H9 (cell line): ENCODE data around the gene TMEM171. TPM values are rescaled to one million over a fixed set of nuclear protein-coding genes. Genes with fewer than 3 reads are reported as not detected.

Experiments
- DNase-seq: peaks from one replicate; pipeline ENCODE4 v3.0.0-alpha.2; 2017
- H2AFZ ChIP-seq: one replicate; pipeline ENCODE4 v1.6.1; 2013; ENCODE audit warnings: mild to moderate bottlenecking, low read length, control low read depth, moderate library complexity
- H2AK5ac ChIP-seq: 2 replicates; pipeline ENCODE4 v1.6.1; 2013; ENCODE audit warnings: low read length, control low read depth, mixed read lengths; ENCODE audit not compliant: insufficient read length
- H2BK120ac ChIP-seq: one replicate; pipeline ENCODE4 v1.6.1; 2013; ENCODE audit warnings: low read depth, mild to moderate bottlenecking, low read length, control low read depth, inconsistent platforms; ENCODE audit not compliant: poor library complexity, severe bottlenecking
- H2BK12ac ChIP-seq: 2 replicates; pipeline ENCODE4 v1.6.1; 2013; ENCODE audit warnings: low read length, control low read depth, mixed read lengths, low read depth; ENCODE audit not compliant: insufficient read length
- H2BK15ac ChIP-seq: 2 replicates; pipeline ENCODE4 v1.6.1; 2013; ENCODE audit warnings: low read depth, low read length, control low read depth
- H2BK20ac ChIP-seq: one replicate; pipeline ENCODE4 v1.6.1; 2013; ENCODE audit warnings: low read depth, mild to moderate bottlenecking, low read length, control low read depth, inconsistent platforms; ENCODE audit not compliant: poor library complexity, severe bottlenecking
- H2BK5ac ChIP-seq: 2 replicates; pipeline ENCODE4 v1.6.1; 2013; ENCODE audit warnings: low read length, control low read depth, mixed read lengths; ENCODE audit not compliant: insufficient read length
- H3K14ac ChIP-seq: 2 replicates; pipeline ENCODE4 v1.6.1; 2013; ENCODE audit warnings: low read length, control low read depth; ENCODE audit not compliant: insufficient read depth
- H3K18ac ChIP-seq: 2 replicates; pipeline ENCODE4 v1.6.1; 2013; ENCODE audit warnings: low read depth, mild to moderate bottlenecking, mixed read lengths, low read length, control low read depth; ENCODE audit not compliant: insufficient read length
- H3K23ac ChIP-seq: 2 replicates; pipeline ENCODE4 v1.6.1; 2013; ENCODE audit warnings: low read length, control low read depth, mixed read lengths, low read depth; ENCODE audit not compliant: insufficient read length
- H3K23me2 ChIP-seq: 2 replicates; pipeline ENCODE4 v1.6.1; 2013; ENCODE audit warnings: low read depth, mild to moderate bottlenecking, mixed read lengths, low read length, control low read depth; ENCODE audit not compliant: insufficient read length, poor library complexity, severe bottlenecking
- H3K27ac ChIP-seq: 2 replicates; pipeline ENCODE4 v1.5.1; 2013; ENCODE audit warnings: low read length, control low read depth, mixed read lengths, low read depth; ENCODE audit not compliant: insufficient read length
- H3K27me3 ChIP-seq: 2 replicates; pipeline ENCODE4 v1.6.1; 2013; ENCODE audit warnings: low read length, control low read depth, inconsistent platforms; ENCODE audit not compliant: insufficient read depth
- H3K4ac ChIP-seq: 2 replicates; pipeline ENCODE4 v1.6.1; 2013; ENCODE audit warnings: low read depth, mild to moderate bottlenecking, control low read depth, inconsistent platforms, low read length, moderate library complexity
- H3K4me1 ChIP-seq: 2 replicates; pipeline ENCODE4 v1.6.1; 2013; ENCODE audit warnings: low read length, control low read depth, inconsistent platforms; ENCODE audit not compliant: insufficient read depth
- H3K4me2 ChIP-seq: 2 replicates; pipeline ENCODE4 v1.6.1; 2013; ENCODE audit warnings: low read length, control low read depth, mixed read lengths; ENCODE audit not compliant: insufficient read length, insufficient read depth
- H3K56ac ChIP-seq: 2 replicates; pipeline ENCODE4 v1.6.1; 2013; ENCODE audit warnings: low read depth, mild to moderate bottlenecking, mixed read lengths, low read length, control low read depth; ENCODE audit not compliant: insufficient read length
- H3K79me1 ChIP-seq: 2 replicates; pipeline ENCODE4 v1.6.1; 2013; ENCODE audit warnings: low read depth, mild to moderate bottlenecking, moderate library complexity, low read length, control low read depth, inconsistent platforms; ENCODE audit not compliant: insufficient read depth, poor library complexity, severe bottlenecking
- H3K79me2 ChIP-seq: 2 replicates; pipeline ENCODE4 v1.6.1; 2013; ENCODE audit warnings: low read length, control low read depth, inconsistent platforms; ENCODE audit not compliant: insufficient read depth
- H3K9ac ChIP-seq: 2 replicates; pipeline ENCODE4 v1.6.1; 2013; ENCODE audit warnings: low read length, control low read depth, mixed read lengths; ENCODE audit not compliant: insufficient read length; ENCODE audit errors: extremely low read depth
- H3K9me3 ChIP-seq: one replicate; pipeline ENCODE4 v1.6.1; 2013; ENCODE audit warnings: low read depth, low read length, inconsistent platforms; ENCODE audit not compliant: control insufficient read depth
- H3T11ph ChIP-seq: one replicate; pipeline ENCODE4 v1.6.1; 2013; ENCODE audit warnings: mild to moderate bottlenecking, low read length, control low read depth, inconsistent platforms
- H4K20me1 ChIP-seq: one replicate; pipeline ENCODE4 v1.6.1; 2013; ENCODE audit not compliant: control insufficient read depth, insufficient read length, insufficient read depth
- H4K5ac ChIP-seq: 2 replicates; pipeline ENCODE4 v1.6.1; 2013; ENCODE audit warnings: low read depth, mild to moderate bottlenecking, mixed read lengths, low read length, control low read depth; ENCODE audit not compliant: insufficient read length
- H4K8ac ChIP-seq: replicated peaks from 2 replicates; pipeline ENCODE4 v1.6.1; 2013; ENCODE audit warnings: low read length, control low read depth, mixed read lengths, low read depth; ENCODE audit not compliant: insufficient read length
- H4K91ac ChIP-seq: 2 replicates; pipeline ENCODE4 v1.6.1; 2013; ENCODE audit warnings: low read depth, mild to moderate bottlenecking, moderate library complexity, mixed read lengths, low read length, control low read depth; ENCODE audit not compliant: insufficient read length
- H3K27ac Mint-ChIP-seq, 3 experiments: 2 replicates in 2 of 3; 3 replicates in 1 of 3; pipeline ENCODE4 v1.8.0; 2020 to 2021; ENCODE audit warnings: mixed read lengths in 3 of 3, mild to moderate bottlenecking in 1 of 3, moderate library complexity in 1 of 3
- H3K27me3 Mint-ChIP-seq: 2 replicates; pipeline ENCODE4 v1.8.0; 2021; ENCODE audit warnings: low read depth, mild to moderate bottlenecking, moderate library complexity, mixed read lengths
- H3K36me3 Mint-ChIP-seq, 3 experiments: 2 replicates in 2 of 3; 3 replicates in 1 of 3; pipeline ENCODE4 v1.8.0; 2020 to 2021; ENCODE audit warnings: low read depth in 3 of 3, mixed read lengths in 3 of 3; ENCODE audit not compliant: insufficient read depth in 1 of 3
- H3K4me1 Mint-ChIP-seq, 2 experiments: 2 replicates each; pipeline ENCODE4 v1.8.0; 2020; ENCODE audit warnings: mixed read lengths in 2 of 2
- H3K4me3 Mint-ChIP-seq, 2 experiments: 2 replicates in 1 of 2; 3 replicates in 1 of 2; pipeline ENCODE4 v1.8.0; 2020 to 2021; ENCODE audit warnings: mild to moderate bottlenecking in 2 of 2, mixed read lengths in 2 of 2, moderate library complexity in 1 of 2
- H3K9me3 Mint-ChIP-seq, 2 experiments: 2 replicates in 1 of 2; 3 replicates in 1 of 2; pipeline ENCODE4 v1.8.0; 2020; ENCODE audit warnings: mild to moderate bottlenecking in 2 of 2, mixed read lengths in 2 of 2, moderate library complexity in 1 of 2
- WGBS: extraction: QIAGEN DNeasy Blood & Tissue Kit; methylation state at CpG from one replicate; pipeline ENCODE4 v1.1.7; 2013; ENCODE audit warnings: missing lambda C conversion rate, low lambda C conversion rate, mixed read lengths; ENCODE audit not compliant: insufficient read length; ENCODE audit errors: extremely low coverage; 5-methylcytosine and 5-hydroxymethylcytosine counted together
- total RNA-seq: library from RNA; stranded (reverse); gene quantifications from 2 replicates; pipeline ENCODE4 v1.2.1, GENCODE V29; 2021
- TF ChIP-seq, protein P1 (sequence below): fragments of 200-600 bp; sonication (generic); conservative IDR thresholded peaks from 3 replicates; pipeline ENCODE4 v1.8.0; 2021; ENCODE audit warnings: antibody characterized with exemption, mild to moderate bottlenecking

The TMEM171 gene
- total RNA-seq, 1 experiment from 2014 or later, result 0.42 TPM

GRCh38 chr5:73157414-73158303, 37.3 kb downstream of the TMEM171 start:
- H2BK12ac ChIP-seq, result no peak overlapping the region
- no peaks in the 10 kb centered on the region for H3K79me1 ChIP-seq
- TF ChIP-seq, protein P1, sequence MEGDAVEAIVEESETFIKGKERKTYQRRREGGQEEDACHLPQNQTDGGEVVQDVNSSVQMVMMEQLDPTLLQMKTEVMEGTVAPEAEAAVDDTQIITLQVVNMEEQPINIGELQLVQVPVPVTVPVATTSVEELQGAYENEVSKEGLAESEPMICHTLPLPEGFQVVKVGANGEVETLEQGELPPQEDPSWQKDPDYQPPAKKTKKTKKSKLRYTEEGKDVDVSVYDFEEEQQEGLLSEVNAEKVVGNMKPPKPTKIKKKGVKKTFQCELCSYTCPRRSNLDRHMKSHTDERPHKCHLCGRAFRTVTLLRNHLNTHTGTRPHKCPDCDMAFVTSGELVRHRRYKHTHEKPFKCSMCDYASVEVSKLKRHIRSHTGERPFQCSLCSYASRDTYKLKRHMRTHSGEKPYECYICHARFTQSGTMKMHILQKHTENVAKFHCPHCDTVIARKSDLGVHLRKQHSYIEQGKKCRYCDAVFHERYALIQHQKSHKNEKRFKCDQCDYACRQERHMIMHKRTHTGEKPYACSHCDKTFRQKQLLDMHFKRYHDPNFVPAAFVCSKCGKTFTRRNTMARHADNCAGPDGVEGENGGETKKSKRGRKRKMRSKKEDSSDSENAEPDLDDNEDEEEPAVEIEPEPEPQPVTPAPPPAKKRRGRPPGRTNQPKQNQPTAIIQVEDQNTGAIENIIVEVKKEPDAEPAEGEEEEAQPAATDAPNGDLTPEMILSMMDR, result no peak
- no peak overlapping the region; a peak in 1 of 7 replicates for H3K27ac Mint-ChIP-seq
- H2BK120ac ChIP-seq, result no peak overlapping the region
- no peaks in the 10 kb centered on the region for H3K27me3 ChIP-seq
- no peaks in the 10 kb centered on the region for H3K79me2 ChIP-seq
- H3K18ac ChIP-seq, result no peak overlapping the region
- no peak overlapping the region for H3K4me3 Mint-ChIP-seq
- H2AK5ac ChIP-seq, result no peak overlapping the region
- peaks cover 2% of the 10 kb centered on the region for H3K27me3 Mint-ChIP-seq
- no CpG with 5 or more reads among the region's 6 CpGs for WGBS
- no peaks in the 10 kb centered on the region for H3K9me3 Mint-ChIP-seq
- no peaks in the 10 kb centered on the region for H3K9me3 ChIP-seq
- H3K4me1 ChIP-seq, result no peaks in the 10 kb centered on the region
- no peak overlapping the region for H2BK20ac ChIP-seq
- no peak overlapping the region for H4K91ac ChIP-seq
- no peak overlapping the region for H4K5ac ChIP-seq
- H3K23ac ChIP-seq, result no peak overlapping the region
- no peak overlapping the region for H2AFZ ChIP-seq
- peaks cover 5% of the 10 kb centered on the region in 2 experiments; a peak in 3 of 4 replicates for H3K4me1 Mint-ChIP-seq
- no peak overlapping the region for H2BK5ac ChIP-seq
- no peaks in the 10 kb centered on the region for H3K36me3 Mint-ChIP-seq
- H3K9ac ChIP-seq, result no peak overlapping the region
- no peak overlapping the region for H3K4ac ChIP-seq
- no peak overlapping the region for H3K14ac ChIP-seq
- no peaks in the 10 kb centered on the region for H4K20me1 ChIP-seq
- H3K4me2 ChIP-seq, result no peak overlapping the region
- H3T11ph ChIP-seq, result no peak overlapping the region
- no peak overlapping the region for H4K8ac ChIP-seq
- H2BK15ac ChIP-seq, result no peak overlapping the region
- no peak overlapping the region for H3K56ac ChIP-seq
- no peaks in the 10 kb centered on the region for H3K23me2 ChIP-seq
- no peak for DNase-seq
- no peak overlapping the region for H3K27ac ChIP-seq
